Activated gamma-delta T cell treated with Interleukin-2 at 50 U/mL for 16 hours (primary cell): Measurements from ENCODE around the gene RNASEH2B.

Experiments used
- DNase-seq: peaks from one replicate; pipeline ENCODE4 v3.0.0-alpha.2; 2020

RNASEH2B gene

GRCh38 chr13:51000061-51000460 lies 90.5 kb downstream of the RNASEH2B start:
- DNase-seq, result no peak

- DNase-seq, result no peak
Observed at GRCh38 chr13:51000571-51001260, 91.1 kb downstream of the RNASEH2B start.

GRCh38 chr13:51001335-51001734 lies 91.7 kb downstream of the RNASEH2B start:
- DNase-seq, result no peak

GRCh38 chr13:51002736-51003135 lies 93.1 kb downstream of the RNASEH2B start:
- no peak for DNase-seq

- DNase-seq, result no peak
Observed at GRCh38 chr13:51003642-51004041, 94.1 kb downstream of the RNASEH2B start.

- no peak for DNase-seq
Observed at GRCh38 chr13:51004111-51004865, 94.7 kb downstream of the RNASEH2B start.

GRCh38 chr13:51004918-51005460 lies 95.4 kb downstream of the RNASEH2B start:
- no peak for DNase-seq

- no peak for DNase-seq
Observed at GRCh38 chr13:51005566-51005965, 96.0 kb downstream of the RNASEH2B start.
